Occipital lobe (tissue), 2 donors: ENCODE results near the gene HS3ST1. TPM values are rescaled to one million over a fixed set of nuclear protein-coding genes. Genes with fewer than 3 reads are reported as not detected.
A peak's percentile ranks its signal among the peaks of the same experiment; 100 is the strongest.
"Not testable (repeated sequence)": the region's sequence is repeated elsewhere in the genome, so short reads cannot be mapped to it uniquely, and the experiment has no call there.

Experiments used
- DNase-seq: peaks from one replicate; lab custom pipeline; 2025; lab: John Stamatoyannopoulos, UW
- total RNA-seq: library from RNA; depleted of rRNA; stranded (reverse); fragments of >200 nt; gene quantifications from one replicate; pipeline ENCODE4 v1.2.3, GENCODE V29; 2014

Gene HS3ST1
- total RNA-seq, 1 donor from 2014 or later: 15.0 TPM

GRCh38 chr4:11404431-11404830 lies 24.3 kb downstream of the HS3ST1 start:
- no peak for DNase-seq

- no peak for DNase-seq
Observed at GRCh38 chr4:11402192-11402591, 26.5 kb downstream of the HS3ST1 start.

- DNase-seq: no peak
Observed at GRCh38 chr4:11399461-11399971, 29.2 kb downstream of the HS3ST1 start.

DNA sequence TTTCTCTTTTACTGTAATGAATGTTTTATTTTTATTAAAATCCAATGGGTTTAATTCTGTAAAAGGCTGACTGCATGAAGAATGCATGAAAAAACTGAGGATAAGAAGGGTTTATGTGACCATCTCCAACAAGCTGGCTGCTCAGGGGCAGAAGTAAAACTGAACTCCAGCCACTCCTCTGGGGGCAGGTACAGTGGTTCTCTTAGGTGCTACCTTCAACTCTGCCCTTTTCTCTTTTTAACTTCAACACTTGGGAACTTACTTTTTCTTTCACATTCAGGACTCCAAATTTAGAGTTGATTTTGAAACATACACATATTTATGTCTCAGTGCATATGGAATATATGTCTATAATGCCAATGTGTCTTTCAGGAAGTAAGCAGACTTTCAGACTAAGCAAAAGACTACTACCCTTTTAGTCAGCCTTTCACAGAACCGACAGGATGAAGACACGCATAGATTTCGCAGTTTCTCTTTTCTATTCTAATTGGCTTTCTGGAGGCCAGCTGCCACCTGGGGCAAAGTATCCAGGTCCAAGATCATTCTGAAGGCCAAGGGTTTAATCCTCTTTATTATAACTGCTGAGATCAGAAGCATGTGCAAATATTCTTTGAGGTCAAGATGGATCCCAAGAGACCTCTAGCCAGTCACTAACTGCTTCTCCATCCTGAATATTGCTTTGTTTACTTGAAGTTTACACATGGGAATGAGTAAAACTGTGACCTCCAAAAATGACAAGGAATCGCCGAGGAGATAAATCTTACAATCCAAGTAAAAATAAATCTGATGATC lies 30.7 kb downstream of the HS3ST1 start:
- DNase-seq: no peak

DNA sequence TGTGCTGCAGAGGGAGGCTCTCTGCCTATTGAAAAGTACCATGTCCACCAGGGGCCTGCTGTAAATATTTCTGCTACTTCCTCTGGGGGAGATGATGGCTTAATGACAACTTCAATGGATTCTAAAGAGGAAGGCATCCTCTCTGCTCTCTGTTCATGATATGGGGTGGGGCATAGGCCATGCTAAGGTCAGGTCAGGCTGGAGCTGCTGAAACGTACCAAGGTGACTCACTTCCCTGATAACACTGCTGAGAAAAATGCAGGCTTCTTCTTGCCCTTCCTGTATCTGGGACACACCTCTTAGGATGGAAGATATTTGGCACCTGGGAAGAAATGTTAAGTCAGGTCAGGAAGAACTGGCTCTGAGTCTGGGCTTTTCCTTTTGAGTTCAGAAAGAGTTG lies 31.5 kb downstream of the HS3ST1 start:
- DNase-seq: no peak

DNA sequence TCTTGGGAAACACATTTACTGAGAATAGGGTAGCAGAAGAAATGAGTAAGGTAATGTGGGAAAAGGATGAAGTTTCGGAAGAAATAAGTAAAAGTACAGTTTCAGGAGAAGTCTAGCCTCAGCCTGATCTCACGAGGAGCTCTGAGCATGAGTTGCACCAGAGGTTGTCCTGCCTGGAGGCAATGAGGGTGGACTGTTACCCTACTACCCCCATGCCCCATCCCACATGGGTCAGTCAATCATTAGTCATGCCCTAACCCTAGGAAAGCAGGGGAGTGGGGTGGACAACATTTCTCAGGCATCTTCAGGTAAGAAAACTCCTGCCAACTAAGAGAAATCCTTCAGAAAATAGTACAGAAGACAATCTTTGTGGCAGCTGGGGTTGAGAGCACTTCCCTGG lies 35.1 kb downstream of the HS3ST1 start:
- DNase-seq: no peak

GRCh38 chr4:11384072-11384471 lies 44.6 kb downstream of the HS3ST1 start:
- not testable (repeated sequence) for DNase-seq

DNA sequence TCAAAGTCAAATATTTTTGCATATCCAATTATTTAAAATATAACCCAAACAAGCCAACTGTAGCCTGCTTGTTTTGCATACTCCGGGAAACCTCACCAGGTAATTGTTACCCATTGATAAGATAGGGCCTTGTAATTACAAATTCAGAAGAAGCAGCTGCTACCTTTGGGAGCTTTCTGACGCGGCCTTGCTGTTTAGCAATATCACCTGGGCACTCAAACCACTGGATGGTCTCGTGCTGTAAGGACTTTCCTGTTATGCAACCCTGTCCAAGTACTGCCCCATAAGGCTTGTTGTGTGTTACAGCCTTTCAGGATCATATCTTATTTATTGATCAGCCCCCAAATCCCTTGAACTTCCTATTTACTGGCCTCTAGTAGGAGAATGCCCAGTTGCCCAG lies 52.1 kb downstream of the HS3ST1 start:
- DNase-seq: no peak

DNA sequence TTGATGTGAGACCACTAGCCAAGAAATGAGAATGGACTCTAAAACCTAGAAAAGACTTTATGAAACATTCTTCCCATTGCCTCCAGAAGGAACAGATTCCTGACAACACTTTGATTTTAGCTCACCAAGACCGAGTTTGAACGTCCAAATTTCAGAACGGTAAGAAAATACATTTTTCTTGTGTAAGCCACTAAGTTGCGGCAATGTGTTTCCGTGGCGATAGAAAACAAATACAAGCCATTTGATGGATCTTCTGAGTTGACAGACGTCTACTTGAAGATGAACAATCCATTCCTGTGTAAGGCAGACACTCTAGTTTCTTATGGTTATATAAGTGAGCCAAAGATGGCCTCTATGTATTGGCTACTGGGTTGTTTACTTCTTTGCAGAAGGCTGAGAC lies 52.5 kb downstream of the HS3ST1 start:
- no peak for DNase-seq

DNA sequence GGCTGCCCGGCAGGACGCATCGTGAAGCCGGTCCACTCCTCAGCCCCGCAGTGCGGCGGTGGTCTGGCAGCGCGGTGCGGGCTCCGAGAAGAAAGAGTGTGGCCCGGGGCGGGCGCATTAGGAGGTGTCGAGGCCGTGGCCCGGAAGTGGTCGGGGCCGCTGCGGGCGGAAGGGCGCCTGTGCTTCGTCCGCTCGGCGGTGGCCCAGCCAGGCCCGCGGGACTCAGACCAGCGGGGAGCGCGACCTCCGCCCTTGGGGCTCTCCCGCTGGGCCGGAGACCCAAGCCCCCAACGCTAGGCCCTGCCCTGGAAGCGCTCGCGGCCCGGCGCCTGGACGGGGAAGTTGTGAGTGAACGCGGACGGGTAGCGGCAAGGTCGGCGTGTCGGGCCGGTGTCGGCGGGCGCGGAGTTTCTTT lies 60.0 kb downstream of the HS3ST1 start:
- no peak for DNase-seq

DNA sequence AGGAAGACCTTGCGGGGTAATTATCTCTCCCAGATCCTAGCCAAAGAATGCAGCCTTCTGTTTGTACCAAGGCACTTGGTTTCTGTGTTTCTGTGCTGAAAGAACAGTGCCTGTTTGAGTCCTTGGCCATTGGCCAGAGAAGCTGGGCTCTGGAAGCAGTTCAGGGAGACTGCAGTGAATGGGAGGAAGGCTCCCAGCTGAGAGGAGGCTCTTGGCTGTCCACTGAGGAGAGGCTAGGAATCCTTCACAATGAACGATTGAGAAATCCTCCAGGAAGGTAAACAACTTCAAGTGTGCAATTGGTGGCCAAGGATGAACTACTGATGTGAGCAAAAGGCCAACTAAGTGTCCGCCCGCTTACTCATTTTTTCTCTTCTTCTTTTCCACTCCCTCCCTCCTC lies 61.3 kb downstream of the HS3ST1 start:
- DNase-seq: peak; percentile 62

GRCh38 chr4:11366859-11367258 lies 61.8 kb downstream of the HS3ST1 start:
- DNase-seq: no peak

DNA sequence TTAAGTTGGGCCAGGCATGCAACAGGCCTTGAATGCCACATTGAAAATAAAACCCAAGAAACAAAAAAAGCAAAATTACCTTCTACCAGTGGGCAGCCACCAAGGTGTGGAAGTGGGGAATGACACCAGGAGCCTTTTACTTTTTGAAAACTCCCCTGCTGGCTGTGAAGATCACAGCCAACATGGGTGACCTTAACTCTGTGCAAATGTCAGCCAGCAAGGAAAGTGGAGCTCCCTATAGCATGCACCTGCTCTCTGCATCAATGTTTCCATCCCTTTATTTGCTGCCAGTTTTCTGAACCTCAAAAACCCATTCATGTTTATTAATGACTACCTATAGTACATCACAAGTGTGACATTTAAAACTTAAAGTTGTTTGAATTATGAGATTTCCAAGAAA lies 63.7 kb downstream of the HS3ST1 start:
- DNase-seq: no peak

GRCh38 chr4:11359591-11359990 lies 69.1 kb downstream of the HS3ST1 start:
- no peak for DNase-seq

GRCh38 chr4:11355226-11355625 lies 73.5 kb downstream of the HS3ST1 start:
- DNase-seq: no peak

- no peak for DNase-seq
Observed at GRCh38 chr4:11354531-11354930, 74.2 kb downstream of the HS3ST1 start.

DNA sequence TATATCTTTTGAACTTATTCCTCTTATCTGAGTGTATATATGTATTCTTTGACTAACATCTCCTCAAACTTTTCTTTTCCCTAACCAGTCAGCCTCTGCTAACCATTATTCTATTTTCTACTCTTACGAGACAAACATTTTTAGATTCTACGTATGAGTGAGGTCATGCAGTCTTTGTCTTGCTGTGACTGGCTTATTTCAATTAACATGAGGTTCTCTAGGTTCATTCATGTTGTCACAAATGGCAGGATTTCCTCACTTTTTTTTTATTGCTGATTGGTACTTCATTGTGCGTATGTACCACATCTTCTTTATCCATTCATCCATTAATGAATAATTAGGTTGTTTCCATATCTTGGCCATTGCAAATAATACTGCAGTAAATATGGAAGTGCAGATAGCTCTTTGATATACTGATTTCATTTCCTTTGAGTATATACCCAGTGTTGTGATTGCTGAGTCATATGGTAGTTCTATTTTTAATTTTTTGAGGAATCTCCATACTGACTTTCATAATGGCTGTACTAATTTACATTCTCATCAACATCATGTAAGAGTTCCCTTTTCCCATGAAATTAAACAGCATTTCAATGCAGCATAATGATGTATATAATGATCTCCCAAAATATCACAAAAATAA lies 80.1 kb downstream of the HS3ST1 start:
- no peak for DNase-seq

DNA sequence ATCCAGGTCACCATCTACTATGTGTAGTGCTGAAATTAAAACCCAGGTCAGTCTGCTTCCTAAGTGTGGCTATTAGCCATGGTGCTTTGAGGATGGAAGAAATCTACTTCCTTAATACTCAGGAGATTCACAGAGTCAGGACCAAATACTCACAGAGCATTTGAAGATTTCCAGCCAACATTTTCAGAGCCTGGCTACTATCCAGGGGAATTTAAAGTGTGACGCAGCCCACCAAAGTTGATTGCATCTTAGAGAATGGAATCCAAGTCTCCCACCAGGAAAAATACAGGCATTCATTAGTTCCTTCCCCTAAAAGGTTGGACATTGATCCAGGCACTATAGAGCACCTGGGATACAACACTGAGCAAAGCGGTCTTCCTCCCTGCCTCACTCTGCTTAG lies 83.8 kb downstream of the HS3ST1 start:
- no peak for DNase-seq

GRCh38 chr4:11343536-11343935 lies 85.2 kb downstream of the HS3ST1 start:
- no peak for DNase-seq
